HG03565 (cell line): ENCODE measurements around the gene GRB2.

Experiments
- ATAC-seq: cut with Tn5 transposase; IDR thresholded peaks from one replicate; pipeline ENCODE4 v1.9.1; 2021; ENCODE audit warnings: mild to moderate bottlenecking, moderate library complexity; ENCODE audit not compliant: unreplicated experiment

Gene GRB2

GRCh38 chr17:75416006-75416405, 10.5 kb upstream of the GRB2 start:
- ATAC-seq: no peak

DNA sequence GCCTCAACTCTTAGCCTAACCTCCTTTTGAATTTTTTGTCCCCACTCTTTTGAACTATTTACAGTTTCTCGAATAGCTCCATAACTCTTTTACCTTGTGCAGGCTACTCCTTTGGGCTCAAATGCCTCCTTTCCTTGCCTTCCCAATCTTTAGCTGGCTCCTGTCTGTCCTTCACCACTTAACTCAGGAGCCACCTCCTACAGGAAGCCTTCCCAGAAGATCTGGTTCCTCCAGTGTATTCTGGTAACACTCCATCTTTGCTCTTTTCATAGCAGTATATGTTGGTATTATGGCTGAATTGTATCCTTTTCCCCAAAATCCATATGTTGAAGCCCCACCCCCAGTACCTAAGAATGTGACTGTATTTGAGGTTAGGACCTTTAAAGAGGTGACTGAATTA, 9.0 kb upstream of the GRB2 start:
- ATAC-seq: no peak

DNA sequence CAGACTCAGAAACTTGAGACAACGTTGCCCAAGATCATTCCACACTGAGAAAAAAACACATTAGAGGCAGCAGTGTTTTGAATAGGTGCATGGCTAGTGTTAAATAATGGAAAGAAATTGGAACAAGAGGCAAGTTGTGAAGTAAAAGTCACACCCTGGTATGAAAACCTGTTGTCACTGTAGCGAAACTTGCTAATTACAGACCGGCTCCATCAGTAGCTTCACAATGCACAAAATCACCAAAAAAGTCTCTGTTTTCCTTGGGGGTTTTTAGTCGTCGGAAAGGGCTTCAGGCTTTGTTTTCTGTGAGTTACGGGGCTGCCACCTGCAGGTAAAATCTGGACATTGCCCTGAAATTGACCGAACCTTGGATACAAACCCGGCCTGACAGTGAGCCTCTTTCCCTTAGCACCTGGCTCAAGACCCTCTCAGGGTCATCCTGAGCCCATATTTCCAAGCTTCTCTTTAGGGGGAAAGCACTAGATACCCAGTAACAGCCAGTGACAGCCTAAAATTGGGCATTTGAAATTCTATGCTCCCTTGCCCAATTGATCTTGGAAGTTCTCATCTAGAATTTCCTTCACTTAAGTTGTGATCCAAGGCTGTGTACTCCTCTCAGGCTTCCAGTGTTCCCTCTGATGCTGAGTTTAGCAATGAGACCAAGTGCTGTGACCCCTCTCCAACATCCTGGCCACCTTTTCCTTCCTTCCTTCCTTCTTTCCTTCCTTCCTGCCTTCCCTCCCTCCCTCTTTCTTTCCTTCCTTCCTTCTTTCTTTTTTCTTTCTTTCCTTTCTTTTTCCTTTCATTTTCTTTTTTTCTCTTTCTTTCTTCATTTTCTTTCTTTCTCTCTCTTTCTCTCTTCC, 7.2 kb upstream of the GRB2 start:
- peak; percentile 45 for ATAC-seq

- ATAC-seq: no peak
Measured at GRCh38 chr17:75411328-75412067, 6.0 kb upstream of the GRB2 start.

DNA sequence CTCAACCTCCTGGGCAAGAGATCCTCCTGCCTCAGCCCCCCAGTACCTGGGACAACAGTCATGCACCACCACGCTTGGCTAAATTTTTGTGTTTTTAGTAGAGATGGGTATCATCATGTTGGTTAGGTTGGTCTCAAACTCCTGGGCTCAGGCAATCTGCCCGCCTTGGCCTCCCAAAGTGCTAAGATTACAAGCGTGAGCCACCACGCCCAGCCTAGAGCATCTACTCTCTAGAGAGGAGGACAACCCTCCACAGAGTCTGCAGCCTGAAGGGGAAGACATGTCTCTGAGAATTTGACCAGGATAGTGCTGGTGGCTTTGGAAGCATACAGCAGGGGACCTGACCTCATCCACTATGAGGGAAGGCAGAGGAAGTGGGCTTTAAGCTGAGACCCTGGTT, 4.7 kb upstream of the GRB2 start:
- ATAC-seq: no peak

DNA sequence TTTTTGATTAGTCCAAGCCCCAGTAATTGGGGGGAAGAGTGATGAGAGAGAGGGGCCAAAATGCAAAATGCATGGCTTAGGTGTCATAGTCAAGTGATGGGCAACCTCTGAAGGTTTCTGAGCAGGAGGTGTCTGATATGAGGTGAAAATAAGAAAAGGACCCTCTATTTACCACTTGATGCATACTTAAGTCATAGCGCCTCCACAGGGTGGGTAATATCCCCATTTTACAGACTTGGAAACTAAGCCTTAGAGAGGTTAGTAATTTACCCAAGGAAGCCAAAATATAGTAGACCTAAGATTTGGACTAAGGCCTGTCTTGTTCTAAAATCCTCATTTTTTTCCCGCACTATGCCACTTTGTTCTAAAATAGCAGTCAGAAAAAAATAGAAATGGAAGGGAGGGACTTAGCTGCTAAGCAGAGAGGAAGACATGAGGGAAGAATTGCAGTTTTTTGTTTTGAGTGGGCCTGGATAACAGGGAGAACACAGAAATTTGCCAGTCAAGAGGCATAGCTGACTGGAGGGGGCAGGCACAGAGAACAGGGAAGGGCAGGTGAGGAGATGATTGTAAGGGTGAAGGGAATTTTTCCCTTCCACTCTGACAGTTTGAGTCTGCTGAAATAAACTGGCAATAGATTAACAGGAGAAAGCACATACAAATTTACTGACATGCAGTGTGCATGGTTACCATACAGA, 2.3 kb upstream of the GRB2 start:
- no peak for ATAC-seq

GRCh38 chr17:75406222-75406615, 741 bp upstream of the GRB2 start:
- no peak for ATAC-seq

GRCh38 chr17:75404731-75405364, 630 bp downstream of the GRB2 start:
- ATAC-seq: peak; percentile 1

DNA sequence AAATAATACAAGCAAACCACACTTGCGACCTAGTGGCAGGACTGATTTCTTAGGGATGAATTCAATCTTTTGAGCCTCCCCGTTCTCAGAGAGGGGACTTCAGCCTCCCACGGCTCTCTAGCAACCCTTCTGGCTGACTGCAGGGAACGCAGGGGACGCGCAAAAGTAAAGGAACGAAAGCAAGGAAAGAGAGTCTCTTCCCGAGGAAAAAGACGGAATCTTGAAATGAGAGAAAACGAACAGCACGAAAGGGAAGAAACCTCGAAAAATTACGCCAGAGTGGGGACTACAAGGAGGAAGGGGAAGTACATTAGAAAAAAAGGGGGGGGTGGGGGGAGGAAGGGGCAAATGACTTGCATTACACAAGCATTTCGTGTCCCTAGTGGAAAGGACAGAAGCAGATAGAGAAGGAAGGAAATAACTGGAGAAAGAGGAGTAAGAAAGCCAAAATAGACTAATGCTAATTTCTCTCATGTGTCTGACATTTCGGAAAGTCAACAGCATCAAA, 1.2 kb downstream of the GRB2 start:
- no peak for ATAC-seq

DNA sequence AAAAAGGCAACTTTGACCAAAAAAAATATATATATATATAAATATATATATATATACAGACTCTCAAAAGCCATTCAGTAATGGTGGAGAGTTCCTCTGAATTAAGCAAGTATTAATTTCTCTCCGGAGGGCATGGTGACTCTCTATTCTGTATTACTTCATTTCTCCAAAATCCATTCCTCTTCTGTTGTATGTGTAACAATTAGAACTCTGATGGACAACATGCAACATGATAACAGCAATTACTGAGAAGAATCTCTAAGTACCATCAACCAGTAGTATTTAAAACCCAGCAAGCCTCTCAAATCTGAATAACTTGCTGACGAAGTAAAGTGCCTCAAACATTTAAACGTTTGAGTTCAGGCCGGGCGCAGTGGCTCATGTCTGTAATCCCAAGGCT, 2.3 kb downstream of the GRB2 start:
- ATAC-seq: no peak

DNA sequence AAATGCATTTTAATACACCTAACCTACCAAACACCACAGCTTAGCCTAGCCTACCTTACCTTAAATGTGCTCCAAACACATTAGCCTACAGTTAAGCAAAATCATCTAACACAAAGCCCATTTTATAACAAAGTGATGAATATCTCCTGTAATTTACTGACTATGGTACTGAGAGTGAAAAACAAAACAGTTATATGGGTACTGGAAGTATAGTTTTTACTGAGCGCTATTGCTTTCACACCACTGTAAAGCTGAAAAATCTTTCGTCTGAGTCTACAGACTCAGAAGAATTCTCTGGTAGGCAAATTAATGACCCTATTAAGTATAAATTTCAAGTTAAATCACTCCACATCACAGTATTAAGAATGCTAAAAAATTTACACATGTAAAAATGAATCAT, 3.5 kb downstream of the GRB2 start:
- no peak for ATAC-seq

DNA sequence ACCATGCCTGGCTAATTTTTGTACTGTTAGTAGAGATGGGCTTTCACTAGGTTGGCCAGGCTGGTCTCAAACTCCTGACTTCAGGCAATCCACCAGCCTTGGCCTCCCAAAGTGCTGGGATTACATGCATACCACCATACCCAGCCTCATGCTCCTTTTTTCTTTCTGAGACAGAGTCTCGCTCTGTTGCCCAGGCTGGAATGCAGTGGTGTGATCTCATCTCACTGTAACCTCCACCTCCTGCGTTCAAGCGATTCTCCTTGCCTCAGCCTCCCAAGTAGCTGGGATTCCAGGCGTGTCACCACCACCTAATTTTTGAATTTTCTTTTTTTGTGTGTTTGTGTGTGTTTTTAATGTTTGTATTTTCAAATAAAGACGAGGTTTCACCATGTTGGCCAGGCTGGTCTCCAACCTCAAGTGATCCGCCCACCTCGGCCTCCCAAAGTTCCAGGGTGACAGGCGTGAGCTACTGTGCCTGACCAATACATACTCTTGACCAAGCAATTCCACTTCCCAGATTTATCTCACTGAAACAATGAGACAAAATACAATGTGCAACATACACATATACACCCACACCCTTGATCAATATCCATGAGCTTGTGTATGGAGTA, 5.0 kb downstream of the GRB2 start:
- no peak for ATAC-seq

GRCh38 chr17:75398279-75398678, 7.2 kb downstream of the GRB2 start:
- ATAC-seq: no peak

DNA sequence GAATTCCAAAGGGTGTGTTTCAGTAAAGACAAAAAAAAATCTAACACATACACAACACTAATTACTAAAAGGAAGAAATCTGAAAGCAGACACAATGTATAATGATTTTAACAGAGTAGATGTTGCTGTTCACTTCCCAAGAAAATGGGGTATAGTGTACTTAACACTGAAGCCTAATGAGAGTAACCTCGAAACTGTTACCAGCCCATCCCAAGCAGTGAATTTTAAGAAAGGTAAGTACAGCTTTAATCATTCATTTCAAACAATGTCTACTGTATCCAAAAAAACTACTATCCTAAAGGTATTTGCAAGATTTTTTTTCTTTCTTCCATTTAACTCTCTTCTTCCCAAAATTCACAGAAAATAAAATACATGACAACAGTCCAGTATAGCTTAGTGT, 8.3 kb downstream of the GRB2 start:
- no peak for ATAC-seq

GRCh38 chr17:75396796-75397195, 8.7 kb downstream of the GRB2 start:
- no peak for ATAC-seq

GRCh38 chr17:75396025-75396424, 9.5 kb downstream of the GRB2 start:
- no peak for ATAC-seq

DNA sequence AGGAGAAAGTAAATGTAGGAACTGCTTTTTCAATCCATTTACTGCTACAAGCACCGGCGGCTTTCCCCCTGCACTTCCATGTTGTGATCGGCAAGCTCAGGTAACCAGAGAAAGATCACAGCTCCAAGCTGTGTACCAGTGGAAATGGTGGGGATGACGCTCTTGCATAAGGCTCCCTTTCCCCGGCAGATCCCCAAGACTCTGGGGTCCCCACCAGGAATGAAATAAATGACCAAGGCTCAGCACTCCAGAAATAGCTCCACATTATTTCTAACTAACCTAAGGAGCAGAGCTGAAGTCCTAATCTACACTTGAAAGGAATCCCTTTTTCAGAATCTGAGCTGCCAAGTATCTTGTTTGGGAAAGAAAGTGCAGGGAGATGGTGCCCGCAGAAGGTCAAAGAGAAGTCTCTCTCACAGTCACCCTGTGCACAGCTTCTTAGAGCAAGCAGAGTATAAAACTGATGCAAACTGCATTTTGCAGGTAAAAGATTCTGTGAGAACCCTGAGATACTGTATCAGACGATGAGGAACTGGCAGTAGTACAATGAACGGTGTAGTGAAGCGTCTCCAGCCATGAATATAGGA, 11.1 kb downstream of the GRB2 start:
- ATAC-seq: no peak

GRCh38 chr17:75393523-75394331, 11.8 kb downstream of the GRB2 start:
- ATAC-seq: peak; percentile 64

DNA sequence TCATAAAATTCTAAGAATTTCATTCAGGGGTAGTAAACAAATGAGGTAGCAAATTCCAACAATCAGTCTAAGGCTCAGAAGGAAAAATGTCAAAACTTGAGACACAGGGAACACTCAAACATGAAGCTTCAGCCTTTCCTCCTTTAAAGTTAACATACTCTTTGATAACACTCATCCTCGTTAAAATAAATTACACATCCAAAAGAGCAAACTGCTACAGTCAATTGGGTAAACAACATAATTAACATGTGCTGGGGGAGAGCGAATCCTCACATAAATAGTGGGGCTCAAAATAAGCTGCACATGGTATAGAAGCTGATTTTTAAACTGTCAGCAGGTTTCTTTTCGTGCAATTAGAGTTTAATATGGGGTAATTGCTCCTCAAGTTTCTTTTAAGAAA, 12.9 kb downstream of the GRB2 start:
- ATAC-seq: no peak
